ENCODE data around the gene HPDL.

GRCh38 chr1:45375104-45376090 lies 48.7 kb downstream of the HPDL start:
- TF ChIP-seq, protein P1, sequence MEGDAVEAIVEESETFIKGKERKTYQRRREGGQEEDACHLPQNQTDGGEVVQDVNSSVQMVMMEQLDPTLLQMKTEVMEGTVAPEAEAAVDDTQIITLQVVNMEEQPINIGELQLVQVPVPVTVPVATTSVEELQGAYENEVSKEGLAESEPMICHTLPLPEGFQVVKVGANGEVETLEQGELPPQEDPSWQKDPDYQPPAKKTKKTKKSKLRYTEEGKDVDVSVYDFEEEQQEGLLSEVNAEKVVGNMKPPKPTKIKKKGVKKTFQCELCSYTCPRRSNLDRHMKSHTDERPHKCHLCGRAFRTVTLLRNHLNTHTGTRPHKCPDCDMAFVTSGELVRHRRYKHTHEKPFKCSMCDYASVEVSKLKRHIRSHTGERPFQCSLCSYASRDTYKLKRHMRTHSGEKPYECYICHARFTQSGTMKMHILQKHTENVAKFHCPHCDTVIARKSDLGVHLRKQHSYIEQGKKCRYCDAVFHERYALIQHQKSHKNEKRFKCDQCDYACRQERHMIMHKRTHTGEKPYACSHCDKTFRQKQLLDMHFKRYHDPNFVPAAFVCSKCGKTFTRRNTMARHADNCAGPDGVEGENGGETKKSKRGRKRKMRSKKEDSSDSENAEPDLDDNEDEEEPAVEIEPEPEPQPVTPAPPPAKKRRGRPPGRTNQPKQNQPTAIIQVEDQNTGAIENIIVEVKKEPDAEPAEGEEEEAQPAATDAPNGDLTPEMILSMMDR (IDR thresholded peaks at IDR 0.05), result no peak
- TF ChIP-seq POLR2A (IDR thresholded peaks at IDR 0.05), result no peak

Measured in esophagus squamous epithelium (tissue), 4 donors.